Measurements from ENCODE around the gene AASDH. TPM values are rescaled to one million over a fixed set of nuclear protein-coding genes. Genes with fewer than 3 reads are reported as not detected.

AASDH gene
- total RNA-seq, 1 experiment from 2014 or later = 12.6 TPM

GRCh38 chr4:56342746-56343145 is 44.5 kb downstream of the AASDH start:
- no peak for TF ChIP-seq EMX1 (CRISPR knock-in tag; IDR thresholded peaks at IDR 0.05)
- no peak for TF ChIP-seq FOXK1 (CRISPR knock-in tag; IDR thresholded peaks at IDR 0.05)
- TF ChIP-seq ZNF138 (CRISPR knock-in tag; conservative IDR thresholded peaks at IDR 0.05) = no peak
- no peak for TF ChIP-seq CREB1 (CRISPR knock-in tag; IDR thresholded peaks at IDR 0.05)
- TF ChIP-seq HMGXB4 (CRISPR knock-in tag; IDR thresholded peaks at IDR 0.05) = no peak
- no peak for TF ChIP-seq RORB (CRISPR knock-in tag; IDR thresholded peaks at IDR 0.05)
- TF ChIP-seq OVOL2 (CRISPR knock-in tag; IDR thresholded peaks at IDR 0.05; ENCODE audit: borderline replicate concordance) = no peak
- TF ChIP-seq ZNF121 (CRISPR knock-in tag; IDR thresholded peaks at IDR 0.05) = no peak
- no peak for TF ChIP-seq ZNF219 (CRISPR knock-in tag; IDR thresholded peaks at IDR 0.05; ENCODE audit: borderline replicate concordance)
- TF ChIP-seq FOXP4 (CRISPR knock-in tag; IDR thresholded peaks at IDR 0.05) = no peak
- TF ChIP-seq CTCF (IDR thresholded peaks at IDR 0.05) = no peak
- TF ChIP-seq ELF4 (CRISPR knock-in tag; IDR thresholded peaks at IDR 0.05; ENCODE audit: low read depth) = no peak
- TF ChIP-seq NR2C2 (CRISPR knock-in tag; IDR thresholded peaks at IDR 0.05) = no peak
- ATAC-seq (no peak), DNase-seq (ENCODE audit: low spot score) (no peak)
- Mint-ChIP-seq H3K9me3 (peaks cover 22% of the 10 kb centered on the region), H3K4me1 (peaks cover 8% of the 10 kb centered on the region), H3K27me3 (ENCODE audit: low read depth) (no peaks in the 10 kb centered on the region), H3K36me3 (peaks cover 21% of the 10 kb centered on the region), H3K27ac (no peak overlapping the region), H3K4me3 (no peak overlapping the region)
- CTCF ChIA-PET = no interaction called here
- POLR2A ChIA-PET = no interaction called here

- no peaks in the 10 kb centered on the region for H3K4me1 Mint-ChIP-seq
- DNase-seq (ENCODE audit: low spot score) (no peak), ATAC-seq (peak; percentile 39; the same call in 1 of the 2 replicates)
- no peak for TF ChIP-seq KAT7 (CRISPR knock-in tag; IDR thresholded peaks at IDR 0.05; ENCODE audit: borderline replicate concordance)
- no peak for TF ChIP-seq MLX (CRISPR knock-in tag; IDR thresholded peaks at IDR 0.05)
- TF ChIP-seq USF2 (CRISPR knock-in tag; IDR thresholded peaks at IDR 0.05) = no peak
- TF ChIP-seq MAX (CRISPR knock-in tag; IDR thresholded peaks at IDR 0.05) = no peak
- TF ChIP-seq AFF4 (CRISPR knock-in tag; IDR thresholded peaks at IDR 0.05; ENCODE audit: borderline replicate concordance) = no peak
- TF ChIP-seq NFATC4 (CRISPR knock-in tag; IDR thresholded peaks at IDR 0.05) = no peak
- H3K36me3 Mint-ChIP-seq = peaks cover 28% of the 10 kb centered on the region
- peaks cover 5% of the 10 kb centered on the region for H3K27me3 Mint-ChIP-seq (ENCODE audit: low read depth)
- CTCF ChIA-PET = no interaction called here
- POLR2A ChIA-PET = no interaction called here
- peaks cover 16% of the 10 kb centered on the region for H3K9me3 Mint-ChIP-seq
- no peak overlapping the region for H3K4me3 Mint-ChIP-seq
- no peak overlapping the region for H3K27ac Mint-ChIP-seq
These were observed 56.6 kb downstream of the AASDH start for GRCh38 chr4:56330691-56331090.
